Neutrophil (primary cell): ENCODE results near the gene SNRPD3.
"Not testable (repeated sequence)": the region's sequence is repeated elsewhere in the genome, so short reads cannot be mapped to it uniquely, and the experiment has no call there.

Source experiments
- H3K27ac ChIP-seq: fragments of 200-600 bp; sonication (generic); 2 replicates; pipeline ENCODE4 v1.5.1; 2016; ENCODE audit warnings: mild to moderate bottlenecking, moderate library complexity
- H3K27me3 ChIP-seq: fragments of 200-600 bp; sonication (generic); 2 replicates; pipeline ENCODE4 v1.6.0; 2016; ENCODE audit warnings: mild to moderate bottlenecking
- H3K36me3 ChIP-seq: fragments of 200-600 bp; sonication (generic); 2 replicates; pipeline ENCODE4 v1.5.1; 2017
- H3K4me1 ChIP-seq, 2 experiments: fragments of 200-600 bp in 1 of 2; sonication (generic) in 1 of 2; 1 replicate in 1 of 2; 2 replicates in 1 of 2; pipeline versions ENCODE4 v1.5.1 to v1.6.1; 2013 to 2016; ENCODE audit warnings: low read depth in 1 of 2, low read length in 1 of 2, mild to moderate bottlenecking in 1 of 2, moderate library complexity in 1 of 2; ENCODE audit not compliant: control insufficient read depth in 1 of 2, insufficient read depth in 1 of 2
- H3K4me3 ChIP-seq, 2 experiments: fragments of 200-600 bp in 1 of 2; sonication (generic) in 1 of 2; 1 replicate in 1 of 2; 2 replicates in 1 of 2; pipeline ENCODE4 v1.5.1; 2013 to 2016; ENCODE audit warnings: low read depth in 1 of 2, low read length in 1 of 2, mild to moderate bottlenecking in 1 of 2, moderate library complexity in 1 of 2
- H3K9me3 ChIP-seq: fragments of 200-600 bp; sonication (generic); 2 replicates; pipeline ENCODE4 v1.5.1; 2016
- CTCF ChIP-seq: fragments of 200-600 bp; sonication (generic); IDR thresholded peaks from 2 replicates; pipeline ENCODE4 v1.5.1; 2016; ENCODE audit warnings: antibody characterized with exemption

SNRPD3 gene

GRCh38 chr22:24601217-24602104 is 45.7 kb downstream of the SNRPD3 start:
- Histone ChIP-seq H3K4me1 (peaks cover 36 to 47% of the 10 kb centered on the region in 2 experiments), H3K9me3 (no peaks in the 10 kb centered on the region), H3K27me3 (no peaks in the 10 kb centered on the region), H3K4me3 (peak overlapping the region in 1 of 2 experiments; percentile 21), H3K36me3 (no peaks in the 10 kb centered on the region), H3K27ac (peak overlapping the region; percentile 94)
- TF ChIP-seq CTCF: no peak

GRCh38 chr22:24602105-24602749 is 46.4 kb downstream of the SNRPD3 start:
- peak overlapping the region; percentile 94 for H3K27ac ChIP-seq
- not testable (repeated sequence) for H3K9me3 ChIP-seq, H3K4me3 ChIP-seq, H3K36me3 ChIP-seq, H3K27me3 ChIP-seq
- H3K4me1 ChIP-seq: peaks cover 38 to 50% of the 10 kb centered on the region in 2 experiments

GRCh38 chr22:24602847-24603769 is 47.3 kb downstream of the SNRPD3 start, which contains the start of gene GGT1:
Gene GGT1 (plus strand): TSS chr22:24603193. CDS start chr22:24611082, 7,889 bp downstream.
- H3K36me3 ChIP-seq: not testable (repeated sequence)
- peaks cover 47 to 59% of the 10 kb centered on the region in 2 experiments for H3K4me1 ChIP-seq

GRCh38 chr22:24603770-24604629 is 48.2 kb downstream of the SNRPD3 start:
- not testable (repeated sequence) for H3K36me3 ChIP-seq, H3K9me3 ChIP-seq, H3K27me3 ChIP-seq
- peak overlapping the region in 1 of 2 experiments; percentile 10 for H3K4me3 ChIP-seq
- H3K27ac ChIP-seq: peak overlapping the region; percentile 94
- H3K4me1 ChIP-seq: peaks cover 51 to 66% of the 10 kb centered on the region in 2 experiments

More at GRCh38 chr22:24602847-24603769, 47.3 kb downstream of the SNRPD3 start, which contains the start of gene GGT1:
- H3K9me3 ChIP-seq, H3K27me3 ChIP-seq: not testable (repeated sequence)
- H3K27ac ChIP-seq: peak within 1 kb of the TSS; percentile 94
- H3K4me3 ChIP-seq: peak within 1 kb of the TSS; percentile 10 to 15

GRCh38 chr22:24606340-24606739 is 50.5 kb downstream of the SNRPD3 start:
- Histone ChIP-seq H3K4me1 (peaks cover 40 to 53% of the 10 kb centered on the region in 2 experiments), H3K27ac (peak overlapping the region; percentile 95)
- not testable (repeated sequence) for H3K9me3 ChIP-seq, H3K4me3 ChIP-seq, H3K27me3 ChIP-seq, H3K36me3 ChIP-seq

GRCh38 chr22:24607429-24607983 is 51.7 kb downstream of the SNRPD3 start:
- Histone ChIP-seq H3K27ac (peak overlapping the region; percentile 95), H3K4me1 (peaks cover 29 to 41% of the 10 kb centered on the region in 2 experiments), H3K4me3 (peak overlapping the region; percentile 42 to 60)
- not testable (repeated sequence) for H3K27me3 ChIP-seq, H3K36me3 ChIP-seq, H3K9me3 ChIP-seq
- TF ChIP-seq CTCF: peak; percentile 26

GRCh38 chr22:24608327-24608726 is 52.5 kb downstream of the SNRPD3 start:
- H3K36me3 ChIP-seq: not testable (repeated sequence)
- H3K4me3 ChIP-seq: peak overlapping the region in 1 of 2 experiments; percentile 60

GRCh38 chr22:24609888-24610287 is 54.1 kb downstream of the SNRPD3 start:
- H3K9me3 ChIP-seq, H3K27ac ChIP-seq: not testable (repeated sequence)

More at GRCh38 chr22:24608327-24608726, 52.5 kb downstream of the SNRPD3 start:
- Histone ChIP-seq H3K27ac (peak overlapping the region; percentile 95), H3K4me1 (peaks cover 22 to 33% of the 10 kb centered on the region in 2 experiments)
- H3K9me3 ChIP-seq, H3K27me3 ChIP-seq: not testable (repeated sequence)

GRCh38 chr22:24614794-24615193 is 59.0 kb downstream of the SNRPD3 start:
- H3K4me3 ChIP-seq, H3K9me3 ChIP-seq, H3K4me1 ChIP-seq, H3K27me3 ChIP-seq, H3K27ac ChIP-seq: not testable (repeated sequence)
- peaks cover 26% of the 10 kb centered on the region for H3K36me3 ChIP-seq

More at GRCh38 chr22:24609888-24610287, 54.1 kb downstream of the SNRPD3 start:
- not testable (repeated sequence) for H3K27me3 ChIP-seq, H3K4me3 ChIP-seq, H3K36me3 ChIP-seq
- peaks cover 14 to 19% of the 10 kb centered on the region in 2 experiments for H3K4me1 ChIP-seq

- H3K4me1 ChIP-seq, H3K4me3 ChIP-seq, H3K27me3 ChIP-seq, H3K27ac ChIP-seq, H3K9me3 ChIP-seq: not testable (repeated sequence)
- peaks cover 47% of the 10 kb centered on the region for H3K36me3 ChIP-seq
Measured at GRCh38 chr22:24621244-24621643, 65.4 kb downstream of the SNRPD3 start.
